Uterus (tissue), 4 donors: ENCODE results near the gene SLC16A12. TPM values are rescaled to one million over a fixed set of nuclear protein-coding genes. Genes with fewer than 3 reads are reported as not detected.
"Not testable (repeated sequence)": the region's sequence is repeated elsewhere in the genome, so short reads cannot be mapped to it uniquely, and the experiment has no call there.

Source experiments
- DNase-seq, 2 donors: peaks; one replicate each; pipeline ENCODE4 v3.0.0-alpha.2; 2019 to 2020
- H3K27ac ChIP-seq, 2 donors: fragments of 200-600 bp; sonication (generic); 1 replicate in 1 of 2; 2 replicates in 1 of 2; pipeline ENCODE4 v1.5.1; 2016 to 2018
- H3K27me3 ChIP-seq, 2 donors: fragments of 200-600 bp; sonication (generic); one replicate each; pipeline ENCODE4 v1.5.1; 2018 to 2019; ENCODE audit warnings: control low read depth in 1 of 2
- H3K36me3 ChIP-seq, 2 donors: fragments of 200-600 bp; sonication (generic); one replicate each; pipeline ENCODE4 v1.5.1; 2019; ENCODE audit warnings: control low read depth in 1 of 2
- H3K4me1 ChIP-seq, 2 donors: fragments of 200-600 bp; sonication (generic); one replicate each; pipeline ENCODE4 v1.5.1; 2018 to 2019; ENCODE audit warnings: control low read depth in 1 of 2
- H3K4me3 ChIP-seq, 2 donors: fragments of 200-600 bp; sonication (generic); 1 replicate in 1 of 2; 2 replicates in 1 of 2; pipeline ENCODE4 v1.5.1; 2018 to 2019; ENCODE audit warnings: mild to moderate bottlenecking in 1 of 2
- H3K9me3 ChIP-seq, 2 donors: fragments of 200-600 bp; sonication (generic); one replicate each; pipeline ENCODE4 v1.5.1; 2019; ENCODE audit warnings: control low read depth in 1 of 2
- CTCF ChIP-seq, 4 experiments: fragments of 200-600 bp in 2 of 4; fragments of 450-650 bp in 2 of 4; sonication (generic) in 2 of 4; IDR thresholded peaks; one replicate each; pipeline ENCODE4 v1.5.1; 2016 to 2019; ENCODE audit warnings: antibody characterized with exemption in 4 of 4, mild to moderate bottlenecking in 2 of 4, moderate library complexity in 1 of 4
- POLR2A ChIP-seq, 2 donors: fragments of 450-650 bp; IDR thresholded peaks; one replicate each; pipeline ENCODE4 v1.6.1; 2016; ENCODE audit warnings: antibody characterized with exemption in 2 of 2, mild to moderate bottlenecking in 1 of 2, moderate library complexity in 1 of 2
- intact Hi-C: fragments of 100-400 bp; cut with DNase I; formaldehyde crosslinking; loops from one replicate; pipeline ENCODE4 v1.15.1; 2023; ENCODE audit warnings: low total_unique reads
- total RNA-seq, 4 donors: library from RNA; depleted of rRNA in 3 of 4; stranded (reverse); fragments of >200 nt in 3 of 4; gene quantifications; one replicate each; pipeline versions ENCODE4 v1.1.0 to v1.2.4, GENCODE V29; 2014 to 2023
- donor health status: DM: yes; HTN: yes; CAD: no.

SLC16A12 gene
- total RNA-seq, 4 donors from 2014 or later = 0.26 to 7.4 (median 0.51) TPM

- no peak for DNase-seq
- no peak for TF ChIP-seq POLR2A (IDR thresholded peaks at IDR 0.05)
- no peaks in the 10 kb centered on the region for H3K27me3 ChIP-seq
- intact Hi-C loops = no loop called here
- H3K36me3 ChIP-seq = no peaks in the 10 kb centered on the region
- no peaks in the 10 kb centered on the region for H3K4me1 ChIP-seq
- H3K4me3 ChIP-seq = no peak overlapping the region
- no peak overlapping the region for H3K27ac ChIP-seq
- H3K9me3 ChIP-seq = no peaks in the 10 kb centered on the region
Measured at GRCh38 chr10:89549510-89549909, 14.1 kb upstream of the SLC16A12 start.

- TF ChIP-seq CTCF (IDR thresholded peaks at IDR 0.05) = no peak
- TF ChIP-seq POLR2A (IDR thresholded peaks at IDR 0.05) = no peak
- H3K27me3 ChIP-seq = no peaks in the 10 kb centered on the region
- no peaks in the 10 kb centered on the region for H3K36me3 ChIP-seq
- H3K4me1 ChIP-seq = no peaks in the 10 kb centered on the region
- H3K27ac ChIP-seq = no peak overlapping the region
- DNase-seq = no peak
- H3K4me3 ChIP-seq = no peak overlapping the region
- intact Hi-C loops = no loop called here
- no peaks in the 10 kb centered on the region for H3K9me3 ChIP-seq
Measured at GRCh38 chr10:89548673-89549072, 13.3 kb upstream of the SLC16A12 start.

GRCh38 chr10:89547853-89548513 lies 12.6 kb upstream of the SLC16A12 start:
- TF ChIP-seq CTCF (IDR thresholded peaks at IDR 0.05) (no peak), POLR2A (IDR thresholded peaks at IDR 0.05) (no peak)
- Histone ChIP-seq H3K4me1 (no peaks in the 10 kb centered on the region), H3K27me3 (no peaks in the 10 kb centered on the region), H3K9me3 (no peaks in the 10 kb centered on the region), H3K36me3 (no peaks in the 10 kb centered on the region), H3K27ac (no peak overlapping the region), H3K4me3 (no peak overlapping the region)
- intact Hi-C loops = no loop called here
- DNase-seq = no peak

- H3K27me3 ChIP-seq, H3K4me1 ChIP-seq, intact Hi-C loops, DNase-seq, H3K4me3 ChIP-seq, H3K27ac ChIP-seq, H3K9me3 ChIP-seq, H3K36me3 ChIP-seq: not testable (repeated sequence)
Measured at GRCh38 chr10:89546651-89547050, 11.3 kb upstream of the SLC16A12 start.

- intact Hi-C loops = no loop called here
- Histone ChIP-seq H3K36me3 (no peaks in the 10 kb centered on the region), H3K9me3 (no peaks in the 10 kb centered on the region), H3K27me3 (no peaks in the 10 kb centered on the region), H3K4me3 (no peak overlapping the region), H3K27ac (no peak overlapping the region), H3K4me1 (no peaks in the 10 kb centered on the region)
- no peak for DNase-seq
- TF ChIP-seq POLR2A (IDR thresholded peaks at IDR 0.05) (no peak), CTCF (IDR thresholded peaks at IDR 0.05) (no peak)
Measured at GRCh38 chr10:89543841-89544240, 8.4 kb upstream of the SLC16A12 start.

- Histone ChIP-seq H3K27me3 (no peaks in the 10 kb centered on the region), H3K4me3 (no peak overlapping the region)
Measured at GRCh38 chr10:89540420-89540949, 5.1 kb upstream of the SLC16A12 start.

More at GRCh38 chr10:89540420-89540949, 5.1 kb upstream of the SLC16A12 start:
- TF ChIP-seq POLR2A (IDR thresholded peaks at IDR 0.05) (no peak), CTCF (IDR thresholded peaks at IDR 0.05) (no peak)
- Histone ChIP-seq H3K36me3 (no peaks in the 10 kb centered on the region), H3K9me3 (no peaks in the 10 kb centered on the region), H3K4me1 (peaks cover 0 to 2% of the 10 kb centered on the region in 2 donors), H3K27ac (no peak overlapping the region)
- intact Hi-C loops = no loop called here
- DNase-seq = no peak
